Thyroid gland (tissue), 4 donors: ENCODE data around the gene MIER2. TPM values are rescaled to one million over a fixed set of nuclear protein-coding genes. Genes with fewer than 3 reads are reported as not detected.

Experiments used
- DNase-seq, 2 donors: peaks; one replicate each; pipeline ENCODE4 v3.0.0-alpha.2; 2019
- H3K27ac ChIP-seq, 3 donors: fragments of 200-600 bp; sonication (generic); 1 replicate in 2 of 3; 2 replicates in 1 of 3; pipeline ENCODE4 v1.5.1; 2016 to 2019; ENCODE audit warnings: mild to moderate bottlenecking in 1 of 3, moderate library complexity in 1 of 3
- H3K27me3 ChIP-seq: fragments of 200-600 bp; sonication (generic); one replicate; pipeline ENCODE4 v1.5.1; 2019
- H3K36me3 ChIP-seq, 2 donors: fragments of 200-600 bp; sonication (generic); one replicate each; pipeline ENCODE4 v1.5.1; 2016 to 2019
- H3K4me1 ChIP-seq, 2 donors: fragments of 200-600 bp; sonication (generic); one replicate each; pipeline ENCODE4 v1.5.1; 2017 to 2019
- H3K4me3 ChIP-seq, 3 donors: fragments of 200-600 bp; sonication (generic); replicated peaks in 1 of 3; 1 replicate in 2 of 3; 2 replicates in 1 of 3; pipeline ENCODE4 v1.5.1; 2016; ENCODE audit warnings: mild to moderate bottlenecking in 1 of 3
- H3K9me3 ChIP-seq: fragments of 200-600 bp; sonication (generic); one replicate; pipeline ENCODE4 v1.5.1; 2017
- POLR2A ChIP-seq, 2 donors: fragments of 450-650 bp; IDR thresholded peaks; one replicate each; pipeline ENCODE4 v1.6.1; 2017; ENCODE audit warnings: antibody characterized with exemption in 2 of 2, mild to moderate bottlenecking in 2 of 2, moderate library complexity in 1 of 2
- WGBS, 2 donors: methylation state at CpG; one replicate each; pipeline ENCODE4 v1.1.5; 2017; 5-methylcytosine and 5-hydroxymethylcytosine counted together
- intact Hi-C: fragments of 100-400 bp; cut with DNase I; formaldehyde crosslinking; loops from one replicate; pipeline ENCODE4 v1.15.1; 2023
- total RNA-seq, 4 donors: library from RNA; depleted of rRNA; stranded (reverse); fragments of >200 nt; gene quantifications; one replicate each; pipeline ENCODE4 v1.2.3, GENCODE V29; 2016
- TF ChIP-seq, protein P1 (sequence below), 6 experiments: fragments of 200-600 bp in 3 of 6; fragments of 450-650 bp in 3 of 6; sonication (generic) in 3 of 6; IDR thresholded peaks; one replicate each; pipeline ENCODE4 v1.5.1; 2016 to 2019; ENCODE audit warnings: antibody characterized with exemption in 6 of 6, mild to moderate bottlenecking in 2 of 6, inconsistent platforms in 1 of 6, moderate library complexity in 1 of 6

The MIER2 gene
- total RNA-seq, 4 donors from 2014 or later: 9.0 to 20.1 (median 11.2) TPM

DNA sequence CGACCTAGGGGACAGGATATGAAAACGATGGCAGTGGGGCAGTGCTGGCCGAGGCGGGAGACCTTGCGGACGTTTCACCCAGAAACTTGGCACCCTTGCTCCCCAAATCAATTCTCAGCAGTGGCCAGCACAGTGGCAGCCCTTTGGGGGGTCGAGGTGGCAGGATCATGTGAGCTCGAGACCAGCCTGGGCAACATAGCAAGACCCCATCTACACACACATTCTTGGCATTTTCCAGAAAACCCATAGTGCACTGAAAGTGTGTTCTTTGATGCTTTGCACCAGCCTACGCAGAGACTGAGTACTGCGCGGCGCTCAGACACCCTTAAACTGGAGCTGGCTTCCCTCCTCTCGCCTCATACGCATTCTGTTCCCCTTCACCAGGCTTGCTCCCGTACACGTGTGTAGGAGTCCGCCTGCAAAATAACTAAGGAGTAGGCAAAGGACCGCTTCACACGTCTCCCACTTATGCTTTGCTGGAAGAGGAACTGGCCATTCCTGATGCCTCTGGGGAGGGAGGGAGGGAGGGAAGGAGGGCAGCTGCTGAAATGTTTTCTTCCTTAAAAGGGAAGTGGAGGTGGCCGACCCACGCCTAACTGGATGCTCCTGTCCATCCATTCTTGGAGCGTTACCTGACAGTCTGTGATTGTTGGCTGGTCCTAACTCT lies 23.5 kb upstream of the MIER2 start:
- no peak for TF ChIP-seq POLR2A (IDR thresholded peaks at IDR 0.05)
- TF ChIP-seq, protein P1, sequence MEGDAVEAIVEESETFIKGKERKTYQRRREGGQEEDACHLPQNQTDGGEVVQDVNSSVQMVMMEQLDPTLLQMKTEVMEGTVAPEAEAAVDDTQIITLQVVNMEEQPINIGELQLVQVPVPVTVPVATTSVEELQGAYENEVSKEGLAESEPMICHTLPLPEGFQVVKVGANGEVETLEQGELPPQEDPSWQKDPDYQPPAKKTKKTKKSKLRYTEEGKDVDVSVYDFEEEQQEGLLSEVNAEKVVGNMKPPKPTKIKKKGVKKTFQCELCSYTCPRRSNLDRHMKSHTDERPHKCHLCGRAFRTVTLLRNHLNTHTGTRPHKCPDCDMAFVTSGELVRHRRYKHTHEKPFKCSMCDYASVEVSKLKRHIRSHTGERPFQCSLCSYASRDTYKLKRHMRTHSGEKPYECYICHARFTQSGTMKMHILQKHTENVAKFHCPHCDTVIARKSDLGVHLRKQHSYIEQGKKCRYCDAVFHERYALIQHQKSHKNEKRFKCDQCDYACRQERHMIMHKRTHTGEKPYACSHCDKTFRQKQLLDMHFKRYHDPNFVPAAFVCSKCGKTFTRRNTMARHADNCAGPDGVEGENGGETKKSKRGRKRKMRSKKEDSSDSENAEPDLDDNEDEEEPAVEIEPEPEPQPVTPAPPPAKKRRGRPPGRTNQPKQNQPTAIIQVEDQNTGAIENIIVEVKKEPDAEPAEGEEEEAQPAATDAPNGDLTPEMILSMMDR (IDR thresholded peaks at IDR 0.05): no peak
- no peak overlapping the region for H3K27ac ChIP-seq
- intact Hi-C loops: no loop called here

DNA sequence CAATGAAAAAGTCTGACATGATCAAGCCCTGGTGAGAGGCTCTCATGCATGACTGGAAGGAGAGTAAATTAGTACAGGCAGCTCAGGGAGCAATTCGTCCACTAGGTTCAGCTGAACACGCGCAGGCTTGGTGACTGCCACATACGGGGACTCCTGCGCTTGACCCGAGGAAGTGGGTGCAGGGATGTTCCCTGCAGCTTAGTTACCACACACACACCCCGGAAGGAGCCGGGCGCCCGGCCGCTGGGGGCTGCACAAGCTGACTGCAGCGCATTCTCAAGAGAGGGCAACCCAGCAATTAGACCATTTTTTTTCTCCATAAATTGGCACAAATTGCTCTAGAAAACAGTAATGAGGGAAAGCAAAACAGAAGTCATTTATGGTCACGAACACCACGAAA lies 23.0 kb upstream of the MIER2 start:
- 89 to 90% methylated on average over 13 to 14 of the region's 14 CpGs for WGBS, 2 donors
- H3K36me3 ChIP-seq: no peaks in the 10 kb centered on the region
- H3K27ac ChIP-seq: no peak overlapping the region
- no peaks in the 10 kb centered on the region for H3K27me3 ChIP-seq
- H3K4me1 ChIP-seq: no peaks in the 10 kb centered on the region
- H3K9me3 ChIP-seq: no peaks in the 10 kb centered on the region
- intact Hi-C loops: no loop called here
- no peak overlapping the region for H3K4me3 ChIP-seq
- TF ChIP-seq, protein P1 (IDR thresholded peaks at IDR 0.05): no peak
- TF ChIP-seq POLR2A (IDR thresholded peaks at IDR 0.05): no peak
- DNase-seq: no peak

More for the DNA sequence above, 23.5 kb upstream of the MIER2 start:
- DNase-seq: no peak
- H3K27me3 ChIP-seq: no peaks in the 10 kb centered on the region
- no peaks in the 10 kb centered on the region for H3K36me3 ChIP-seq
- no peaks in the 10 kb centered on the region for H3K9me3 ChIP-seq
- no peaks in the 10 kb centered on the region for H3K4me1 ChIP-seq
- 61 to 65% methylated on average over 22 of the region's 22 CpGs for WGBS, 2 donors
- no peak overlapping the region for H3K4me3 ChIP-seq

DNA sequence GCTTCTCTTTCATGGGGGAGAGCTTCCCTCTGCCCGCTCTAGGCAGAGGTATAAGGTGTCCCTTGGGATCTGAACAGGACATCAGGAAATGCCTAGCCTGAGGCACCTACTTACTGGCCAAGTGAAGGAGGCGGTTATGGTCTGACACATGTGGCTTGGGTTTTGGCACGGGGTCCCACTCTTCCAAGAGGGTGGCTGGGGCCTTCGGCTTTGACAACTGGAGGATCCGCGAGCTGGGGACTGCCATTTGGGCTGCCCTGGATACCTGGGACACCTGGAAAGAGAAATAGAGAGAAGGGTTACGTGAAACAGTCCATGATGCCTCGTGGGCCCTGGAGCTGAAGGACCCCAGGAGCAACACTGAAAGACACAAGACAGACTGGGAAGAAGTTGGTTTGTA lies 22.4 kb upstream of the MIER2 start:
- no peaks in the 10 kb centered on the region for H3K4me1 ChIP-seq
- H3K36me3 ChIP-seq: no peaks in the 10 kb centered on the region
- no peaks in the 10 kb centered on the region for H3K9me3 ChIP-seq
- H3K4me3 ChIP-seq: no peak overlapping the region
- no peak for TF ChIP-seq POLR2A (IDR thresholded peaks at IDR 0.05)
- TF ChIP-seq, protein P1 (IDR thresholded peaks at IDR 0.05): no peak
- WGBS, 2 donors: 91 to 99% methylated on average over 8 of the region's 8 CpGs
- no peak overlapping the region for H3K27ac ChIP-seq
- intact Hi-C loops: no loop called here
- DNase-seq: no peak
- H3K27me3 ChIP-seq: no peaks in the 10 kb centered on the region

GRCh38 chr19:366205-366783 lies 21.7 kb upstream of the MIER2 start:
- no peaks in the 10 kb centered on the region for H3K36me3 ChIP-seq
- H3K27ac ChIP-seq: no peak overlapping the region
- H3K9me3 ChIP-seq: no peaks in the 10 kb centered on the region
- intact Hi-C loops: no loop called here
- 90 to 93% methylated on average over 17 of the region's 17 CpGs for WGBS, 2 donors
- DNase-seq: no peak
- no peaks in the 10 kb centered on the region for H3K4me1 ChIP-seq
- H3K27me3 ChIP-seq: no peaks in the 10 kb centered on the region
- TF ChIP-seq, protein P1 (IDR thresholded peaks at IDR 0.05): no peak
- no peak for TF ChIP-seq POLR2A (IDR thresholded peaks at IDR 0.05)
- no peak overlapping the region for H3K4me3 ChIP-seq

DNA sequence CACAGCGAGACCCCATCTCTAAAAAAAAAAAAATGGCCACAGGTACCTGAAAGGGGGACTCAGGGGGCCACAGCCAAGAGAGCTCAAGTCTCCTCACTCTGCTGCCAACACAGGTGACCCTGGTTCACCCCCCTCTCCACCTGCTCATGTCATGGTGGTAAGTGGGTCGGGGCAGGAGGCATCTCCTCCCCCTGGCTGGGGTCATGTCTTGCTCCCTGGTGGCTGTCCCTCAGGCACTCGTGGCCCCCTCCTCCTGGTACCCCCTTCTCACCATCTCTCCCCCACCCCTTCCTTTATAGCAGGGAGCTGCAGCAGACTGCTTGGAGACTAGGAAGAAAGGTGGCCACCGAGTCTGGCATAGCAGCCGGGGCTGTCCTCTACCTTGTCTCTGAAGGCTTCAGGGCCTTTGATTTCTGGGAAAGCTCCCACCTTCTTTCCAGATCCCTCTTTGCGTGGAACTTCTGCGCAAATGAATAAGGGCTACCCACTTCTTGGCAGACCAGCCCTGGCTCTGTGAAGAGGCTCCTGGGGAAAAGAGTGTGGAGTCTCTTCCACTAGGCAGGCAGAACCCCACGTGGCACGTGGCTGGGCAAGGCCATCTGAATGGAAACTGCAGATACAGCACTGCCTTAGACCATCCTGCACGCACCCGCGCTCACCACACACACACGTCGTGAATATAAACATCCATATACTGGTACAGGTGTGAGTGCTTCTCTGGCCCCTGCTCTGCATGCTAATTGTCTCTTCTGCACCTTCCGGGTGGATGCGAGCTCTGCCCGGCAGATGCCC lies 20.1 kb upstream of the MIER2 start:
- no peaks in the 10 kb centered on the region for H3K36me3 ChIP-seq
- H3K27ac ChIP-seq: no peak overlapping the region
- H3K4me3 ChIP-seq: no peak overlapping the region
- no peaks in the 10 kb centered on the region for H3K4me1 ChIP-seq
- no peaks in the 10 kb centered on the region for H3K27me3 ChIP-seq
- 62 to 79% methylated on average over 3 to 17 of the region's 17 CpGs for WGBS, 2 donors
- intact Hi-C loops: no loop called here
- H3K9me3 ChIP-seq: no peaks in the 10 kb centered on the region
- TF ChIP-seq, protein P1 (IDR thresholded peaks at IDR 0.05): no peak
- TF ChIP-seq POLR2A (IDR thresholded peaks at IDR 0.05): no peak
- DNase-seq: no peak
